Stimulated activated CD4-positive, alpha-beta T cell treated with anti-CD3 and anti-CD28 coated beads, Interleukin-1b, Interleukin-23, amount 100 ng/mL, for 48 hours (primary cell): Measurements from ENCODE around the gene FXYD5.
A peak's percentile ranks its signal among the peaks of the same experiment; 100 is the strongest.
"Not testable (repeated sequence)": the region's sequence is repeated elsewhere in the genome, so short reads cannot be mapped to it uniquely, and the experiment has no call there.

ENCODE experiments used
- DNase-seq: peaks from one replicate; pipeline ENCODE4 v3.0.0-alpha.2; 2020

Gene FXYD5

GRCh38 chr19:35184267-35184666, 29.7 kb downstream of the FXYD5 start:
- no peak for DNase-seq

- no peak for DNase-seq
These were observed 30.3 kb downstream of the FXYD5 start for GRCh38 chr19:35184884-35185283.

GRCh38 chr19:35194012-35194984, 39.8 kb downstream of the FXYD5 start:
- no peak for DNase-seq

- DNase-seq: no peak
These were observed 41.3 kb downstream of the FXYD5 start for GRCh38 chr19:35195830-35196229.

GRCh38 chr19:35196861-35197260, 42.3 kb downstream of the FXYD5 start:
- DNase-seq: not testable (repeated sequence)

- no peak for DNase-seq
These were observed 44.9 kb downstream of the FXYD5 start for GRCh38 chr19:35199481-35199880.

GRCh38 chr19:35202722-35203688, 48.5 kb downstream of the FXYD5 start:
- no peak for DNase-seq

- DNase-seq: peak; percentile 15
These were observed 50.5 kb downstream of the FXYD5 start for GRCh38 chr19:35204799-35205732.

GRCh38 chr19:35205733-35206323, 51.3 kb downstream of the FXYD5 start:
- DNase-seq: no peak

- peak; percentile 17 for DNase-seq
These were observed 51.8 kb downstream of the FXYD5 start for GRCh38 chr19:35206379-35206778.

- DNase-seq: no peak
These were observed 52.3 kb downstream of the FXYD5 start for GRCh38 chr19:35206855-35207254.

GRCh38 chr19:35207391-35207871, 52.9 kb downstream of the FXYD5 start:
- DNase-seq: no peak

- no peak for DNase-seq
These were observed 53.6 kb downstream of the FXYD5 start for GRCh38 chr19:35208121-35208520.

GRCh38 chr19:35209646-35210045, 55.1 kb downstream of the FXYD5 start:
- no peak for DNase-seq

GRCh38 chr19:35211545-35212230, 57.2 kb downstream of the FXYD5 start:
- DNase-seq: peak; percentile 49

GRCh38 chr19:35212241-35212640, 57.7 kb downstream of the FXYD5 start:
- DNase-seq: no peak

- DNase-seq: peak; percentile 84
These were observed 59.4 kb downstream of the FXYD5 start for GRCh38 chr19:35213663-35214632.

- no peak for DNase-seq
These were observed 60.4 kb downstream of the FXYD5 start for GRCh38 chr19:35214766-35215422.
